GM21723 (cell line): ENCODE measurements around the gene SLC5A6.

Source experiments
- ATAC-seq: cut with Tn5 transposase; IDR thresholded peaks from one replicate; pipeline ENCODE4 v1.9.1; 2021; ENCODE audit warnings: mild to moderate bottlenecking, moderate library complexity; ENCODE audit not compliant: unreplicated experiment

Gene SLC5A6

DNA sequence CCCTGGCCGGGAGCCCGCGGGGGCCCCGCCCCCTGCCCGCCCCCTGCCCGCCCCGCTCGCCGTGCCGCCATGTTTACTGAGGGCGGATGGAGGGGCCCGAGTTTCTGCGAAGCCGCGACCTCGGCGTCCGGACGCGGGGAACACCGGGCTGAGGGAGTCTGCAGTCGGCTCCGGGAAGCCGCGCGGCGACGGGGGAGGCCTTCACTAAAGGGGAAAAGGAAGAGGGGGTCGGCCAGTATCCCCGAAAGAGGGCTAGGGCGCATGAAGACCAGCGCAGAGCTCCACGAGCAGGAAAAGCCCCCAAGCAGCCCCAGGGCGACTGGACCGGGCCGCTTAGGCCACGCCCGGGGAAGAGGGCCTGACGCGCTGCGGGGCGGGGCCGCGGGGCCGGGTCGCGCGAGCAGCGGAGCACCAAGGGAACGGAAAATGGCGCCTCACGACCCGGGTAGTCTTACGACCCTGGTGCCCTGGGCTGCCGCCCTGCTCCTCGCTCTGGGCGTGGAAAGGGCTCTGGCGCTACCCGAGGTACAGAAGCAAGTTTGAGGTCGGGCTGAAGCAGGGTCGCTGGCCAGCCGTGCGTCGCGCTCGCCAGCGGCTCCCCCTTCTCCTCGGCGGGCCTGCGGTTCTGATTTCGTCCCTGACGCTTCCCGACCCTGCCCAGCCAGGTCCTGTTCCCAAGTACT is at the start of gene SLC5A6, which contains the start of gene ATRAID:
Gene SLC5A6 (minus strand): TSS at position 326 of the 683 bp plus-strand sequence. CDS start 4,618 bp downstream, outside the sequence.
Gene ATRAID (plus strand): TSS at position 99 of the 683 bp plus-strand sequence. CDS start 328 bp downstream, at position 427.
- peak; percentile 82 for ATAC-seq

DNA sequence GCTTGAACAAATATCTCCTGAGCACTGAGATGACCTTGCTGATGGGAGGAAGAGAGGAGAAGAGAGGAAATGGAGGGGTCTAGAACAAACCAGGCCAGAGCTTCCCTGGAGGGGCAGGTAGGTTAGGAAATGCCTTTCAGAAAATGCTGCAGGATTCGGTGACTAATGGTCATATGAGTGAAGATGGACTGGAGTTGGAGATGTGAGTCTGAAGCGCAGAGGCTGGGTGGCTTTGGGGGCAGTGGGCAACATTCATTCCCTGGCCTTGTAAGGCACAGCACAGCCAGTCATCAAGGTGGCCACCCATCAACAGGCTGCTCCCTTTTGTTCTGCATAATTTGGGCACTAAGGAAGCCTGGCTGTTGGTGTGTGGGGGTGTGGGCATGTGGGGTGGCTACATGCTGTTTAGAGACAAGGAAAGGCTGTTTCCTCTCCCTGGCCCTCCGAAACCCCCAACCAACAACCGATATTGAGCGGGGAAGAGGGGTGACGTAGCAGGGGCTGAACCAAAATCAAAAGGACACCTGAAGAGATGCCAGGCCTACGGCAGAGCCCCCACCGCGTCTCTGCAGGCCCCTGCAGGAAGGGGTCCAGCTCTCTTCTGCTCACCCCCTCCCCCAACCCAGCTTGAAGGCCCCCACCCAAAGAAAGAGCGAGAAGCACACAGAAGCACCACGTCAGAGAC is 49.3 kb upstream of the SLC5A6 start:
- ATAC-seq: no peak

DNA sequence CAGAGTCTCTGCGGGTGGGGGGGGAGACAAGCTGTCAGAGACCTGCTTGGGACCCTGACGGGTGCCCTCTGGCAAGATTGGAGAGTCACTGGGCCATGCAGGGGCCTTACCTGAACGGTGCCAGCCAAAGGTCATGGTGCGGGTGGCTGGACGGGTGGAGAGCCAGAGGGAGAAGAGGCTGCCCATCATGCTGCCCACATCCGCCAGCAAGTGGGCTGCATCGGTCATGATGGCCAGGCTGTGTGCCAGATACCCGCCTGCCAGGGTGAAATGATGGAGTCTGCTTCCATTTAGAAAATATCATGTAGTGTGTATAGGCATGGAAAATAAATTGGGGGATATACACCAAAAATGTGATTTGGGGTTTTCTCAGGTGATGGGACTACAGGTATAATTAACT is 46.0 kb upstream of the SLC5A6 start:
- no peak for ATAC-seq

DNA sequence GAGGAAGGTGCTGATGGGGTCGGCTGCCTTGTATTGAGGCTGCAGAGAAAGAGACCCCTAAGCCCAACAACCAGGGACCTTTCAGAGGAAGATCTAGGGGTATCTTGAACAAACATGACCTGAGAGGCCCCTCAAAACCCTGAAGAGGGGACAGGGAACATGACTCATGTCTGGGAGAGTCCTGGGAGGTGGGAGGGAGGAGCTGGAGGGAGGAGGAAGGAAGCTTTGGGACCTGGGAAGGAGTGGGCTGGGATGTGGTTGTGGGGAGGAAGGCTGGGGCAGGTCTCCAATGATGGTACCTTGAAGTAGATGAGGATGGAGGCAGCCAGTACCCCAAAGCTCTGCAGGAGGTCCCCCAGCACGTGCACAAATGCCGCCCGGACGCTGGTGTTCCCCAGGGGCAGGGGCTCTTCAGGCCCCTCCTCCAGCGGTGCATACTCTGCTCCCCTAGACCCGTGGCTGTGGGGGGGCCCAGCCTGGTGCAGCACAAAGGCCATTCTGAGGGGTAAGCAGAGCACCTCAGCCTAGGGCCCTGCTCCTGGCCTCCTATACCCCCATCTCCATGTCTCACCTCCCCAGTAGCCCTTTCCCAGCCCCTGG is 44.9 kb upstream of the SLC5A6 start:
- no peak for ATAC-seq

DNA sequence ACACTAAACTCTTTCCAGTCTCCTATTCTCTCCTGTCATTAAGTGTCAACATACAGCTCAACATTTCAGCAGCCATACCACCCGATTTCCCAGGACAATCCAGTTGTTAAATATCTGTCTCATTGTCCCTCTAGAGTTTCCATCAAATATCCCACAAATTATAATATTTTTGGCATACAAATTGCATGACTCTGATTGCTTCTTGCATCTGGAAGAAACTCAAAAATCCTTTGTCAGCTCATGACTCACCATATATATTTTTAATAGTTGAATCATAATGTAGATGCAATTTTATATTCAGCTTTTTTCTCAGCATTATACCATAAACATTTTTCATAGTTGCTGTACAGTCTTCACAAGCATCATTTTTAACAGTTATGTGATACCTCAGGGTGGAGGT is 43.6 kb upstream of the SLC5A6 start:
- no peak for ATAC-seq

DNA sequence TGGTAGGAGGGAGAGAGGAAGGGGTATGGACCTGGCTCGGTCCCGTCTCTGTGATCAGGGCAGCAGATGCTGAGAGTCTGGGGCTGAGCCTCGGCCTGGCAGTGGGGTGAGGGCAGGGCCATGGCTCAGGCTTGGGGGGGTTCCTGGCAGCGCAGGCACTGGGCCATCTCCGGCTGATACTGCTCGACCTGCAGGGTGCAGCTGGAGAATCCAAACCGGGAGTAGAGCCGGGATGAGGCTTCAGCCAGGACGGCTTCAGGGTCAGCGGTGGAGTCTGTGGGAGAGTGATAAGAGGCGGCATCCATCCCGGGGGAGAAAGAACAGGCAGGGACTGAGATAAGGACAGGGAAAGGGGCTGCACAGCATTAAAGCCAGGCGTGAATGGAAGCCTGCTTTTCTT is 43.1 kb upstream of the SLC5A6 start:
- no peak for ATAC-seq

DNA sequence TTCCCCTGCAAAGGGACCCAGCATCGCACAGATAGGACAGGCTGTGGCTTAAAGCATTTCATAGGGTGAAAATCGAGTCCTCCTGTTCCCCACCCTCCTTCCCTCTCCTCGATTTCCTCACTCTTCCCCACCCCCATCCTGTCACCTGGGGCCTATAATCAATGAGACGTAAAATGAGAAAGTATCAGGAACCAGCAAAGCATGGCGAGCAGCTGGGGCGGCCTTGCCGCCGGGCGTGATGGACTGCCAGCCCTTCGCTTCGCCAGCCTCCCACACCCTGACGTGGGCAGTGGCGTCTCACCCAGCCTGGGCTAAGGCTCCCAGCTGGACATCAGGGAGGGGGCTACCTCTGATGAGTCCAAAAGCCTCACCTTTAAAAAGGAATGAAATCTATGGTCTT is 39.7 kb upstream of the SLC5A6 start:
- no peak for ATAC-seq

DNA sequence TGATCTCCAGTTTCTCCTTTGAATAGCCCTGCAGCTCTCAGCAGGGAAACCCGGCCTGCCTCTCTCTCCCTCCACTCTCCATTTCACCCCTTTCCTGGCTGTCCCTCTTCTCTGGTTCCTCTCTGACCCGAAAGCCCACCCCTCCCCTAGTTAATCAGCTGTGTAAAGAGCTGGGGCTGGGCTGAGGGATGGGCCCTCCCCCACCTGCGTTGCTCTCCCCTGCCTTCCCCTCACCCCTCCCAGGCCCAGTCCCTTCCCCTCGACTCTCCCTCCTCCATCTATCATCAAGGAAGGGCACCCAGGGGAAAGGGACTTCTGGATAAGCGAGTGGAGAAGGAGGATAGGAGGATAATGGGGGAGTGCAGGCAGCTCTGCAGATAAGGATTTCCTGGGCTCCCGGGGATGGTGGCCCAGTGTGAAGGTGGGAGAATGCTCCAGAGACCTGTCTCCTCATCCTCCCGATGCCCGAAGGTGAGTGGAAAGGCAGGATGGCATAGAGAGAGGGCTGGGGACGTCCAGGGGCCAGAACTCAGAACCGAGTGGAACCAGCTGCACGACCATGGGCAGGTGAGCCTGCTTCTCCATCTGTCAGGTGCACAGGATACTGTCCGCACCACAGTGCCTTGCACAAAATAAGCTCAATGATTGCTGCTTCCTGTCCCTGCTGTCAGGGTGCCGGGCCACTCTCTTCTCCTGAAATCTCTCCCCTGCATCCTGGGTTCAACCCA is 38.7 kb upstream of the SLC5A6 start:
- no peak for ATAC-seq

DNA sequence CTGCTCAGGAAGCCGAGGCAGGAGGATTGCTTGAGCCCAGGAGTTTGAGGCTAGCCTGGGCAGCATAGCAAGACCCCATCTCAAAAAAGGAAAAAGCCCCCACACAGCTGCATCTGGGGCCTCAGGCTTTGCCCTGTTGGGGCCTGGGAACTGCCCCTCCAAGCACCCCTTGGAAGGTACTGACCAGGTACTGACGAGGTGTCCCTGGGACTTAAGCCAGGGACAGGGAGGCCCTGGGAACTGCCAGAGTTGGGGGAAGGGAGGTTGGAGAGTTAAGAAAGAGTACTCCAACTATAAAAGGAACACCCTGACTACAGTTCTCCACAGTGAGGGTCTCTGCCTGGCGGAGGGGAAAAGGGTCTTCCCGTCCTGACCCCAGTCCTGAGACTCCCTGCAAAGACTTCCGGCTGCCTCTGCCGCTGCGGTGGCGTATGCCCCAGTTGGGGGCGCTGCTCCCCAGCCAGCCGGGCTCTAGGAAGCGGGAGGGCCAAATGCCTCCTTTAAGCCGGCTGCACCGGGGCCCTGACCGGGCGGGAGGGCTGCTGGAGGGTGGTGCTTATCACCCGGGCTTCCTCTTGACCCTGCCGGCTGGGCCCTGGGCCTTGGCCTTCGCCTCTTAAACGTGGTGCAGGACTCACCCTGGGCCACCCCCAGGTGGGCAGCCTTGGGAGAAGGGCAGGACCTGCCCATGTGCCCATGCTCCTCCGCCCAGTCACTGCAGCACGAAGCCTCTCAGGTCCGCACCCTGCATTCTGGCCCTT is 38.0 kb upstream of the SLC5A6 start:
- ATAC-seq: no peak

DNA sequence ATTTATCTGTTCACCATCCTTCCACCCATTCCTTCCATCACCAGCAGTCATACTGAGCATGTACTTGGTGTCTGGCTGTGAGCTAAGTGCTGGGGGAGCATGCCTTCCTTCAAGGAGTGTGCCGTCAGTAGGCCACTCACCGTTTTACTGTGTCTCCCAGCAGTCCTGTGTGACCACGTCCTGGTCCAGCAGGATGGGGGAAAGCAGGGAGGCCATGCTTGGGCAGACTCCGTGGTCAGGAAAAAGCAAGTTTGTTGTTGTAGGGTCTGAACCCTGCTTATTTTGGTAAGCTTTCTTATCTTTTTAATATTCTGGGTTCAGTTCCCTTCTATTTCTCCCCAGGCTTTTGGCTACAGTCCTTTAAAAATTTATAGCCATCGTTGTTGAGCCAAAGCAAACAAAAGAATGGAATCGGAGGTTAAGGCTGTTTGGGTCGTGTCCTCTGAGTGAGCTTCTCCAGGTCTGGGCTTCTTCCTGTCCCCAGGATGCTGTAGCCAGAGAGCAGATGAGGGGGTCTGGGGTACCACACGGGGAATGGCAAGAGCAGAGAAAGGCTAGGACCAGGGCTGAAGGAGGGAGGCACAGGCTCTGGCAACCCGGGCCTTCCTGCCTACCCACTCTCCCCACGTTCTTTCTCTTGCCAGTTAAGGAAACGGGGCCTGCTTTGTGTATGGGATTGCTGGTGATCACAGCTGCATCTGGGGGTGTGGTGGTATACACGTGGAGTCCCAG is 37.3 kb upstream of the SLC5A6 start:
- no peak for ATAC-seq

DNA sequence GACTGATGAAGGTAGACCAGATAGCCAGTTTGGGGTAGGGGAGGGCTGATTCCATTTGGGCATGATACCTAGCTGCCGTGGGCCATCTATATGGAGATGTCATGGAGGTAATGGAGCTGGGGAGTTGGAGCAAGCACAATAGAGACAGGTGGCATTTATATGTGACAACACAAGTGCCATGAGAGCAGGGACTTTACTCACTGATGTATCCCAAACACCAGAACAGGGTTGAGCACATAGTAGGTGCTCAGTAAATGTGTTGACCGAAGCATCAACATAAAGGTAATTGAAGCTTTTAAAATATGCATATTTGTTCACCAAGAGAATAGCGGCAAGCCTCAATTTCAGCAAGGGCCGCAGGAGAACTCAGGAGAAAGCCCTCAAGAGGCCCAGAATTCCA is 35.8 kb upstream of the SLC5A6 start:
- no peak for ATAC-seq

DNA sequence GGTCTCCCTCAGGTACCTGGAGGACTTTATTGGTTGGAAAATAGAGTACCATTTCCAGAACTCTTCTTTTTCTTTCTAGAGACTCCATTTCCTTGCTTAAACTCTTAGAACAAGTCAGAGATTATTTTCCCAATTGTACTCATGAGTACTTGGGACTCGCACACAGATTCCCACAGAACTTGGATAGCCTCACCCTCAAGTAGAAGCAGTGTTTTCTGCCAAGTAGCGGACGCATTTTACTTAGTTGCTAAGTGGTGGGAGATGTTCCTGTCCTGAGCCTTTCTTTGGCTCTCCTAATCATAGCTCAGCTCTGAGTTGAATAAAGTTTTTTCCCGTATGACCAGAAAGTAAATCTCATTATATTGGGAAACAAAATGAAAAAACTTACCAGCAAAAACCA is 33.6 kb upstream of the SLC5A6 start:
- ATAC-seq: no peak

DNA sequence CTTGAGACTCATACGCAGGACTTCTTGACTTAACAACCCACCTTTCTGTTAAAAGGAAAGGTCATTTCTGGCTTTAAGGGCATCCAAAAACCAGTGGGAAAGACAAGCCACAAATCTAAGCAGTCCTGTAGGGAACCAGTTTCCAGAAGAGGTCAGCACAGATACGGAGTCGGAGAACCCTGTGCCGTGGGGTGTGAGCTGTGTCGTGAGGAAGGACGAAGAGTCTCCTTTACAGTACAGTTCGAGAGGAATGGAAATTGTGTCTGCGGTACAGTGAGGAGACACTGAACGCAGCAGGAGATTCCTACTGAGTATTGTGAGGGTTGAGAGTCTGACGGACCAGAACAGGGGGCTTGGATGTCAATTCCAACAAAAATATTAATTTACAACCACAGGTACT is 33.0 kb upstream of the SLC5A6 start:
- ATAC-seq: no peak

DNA sequence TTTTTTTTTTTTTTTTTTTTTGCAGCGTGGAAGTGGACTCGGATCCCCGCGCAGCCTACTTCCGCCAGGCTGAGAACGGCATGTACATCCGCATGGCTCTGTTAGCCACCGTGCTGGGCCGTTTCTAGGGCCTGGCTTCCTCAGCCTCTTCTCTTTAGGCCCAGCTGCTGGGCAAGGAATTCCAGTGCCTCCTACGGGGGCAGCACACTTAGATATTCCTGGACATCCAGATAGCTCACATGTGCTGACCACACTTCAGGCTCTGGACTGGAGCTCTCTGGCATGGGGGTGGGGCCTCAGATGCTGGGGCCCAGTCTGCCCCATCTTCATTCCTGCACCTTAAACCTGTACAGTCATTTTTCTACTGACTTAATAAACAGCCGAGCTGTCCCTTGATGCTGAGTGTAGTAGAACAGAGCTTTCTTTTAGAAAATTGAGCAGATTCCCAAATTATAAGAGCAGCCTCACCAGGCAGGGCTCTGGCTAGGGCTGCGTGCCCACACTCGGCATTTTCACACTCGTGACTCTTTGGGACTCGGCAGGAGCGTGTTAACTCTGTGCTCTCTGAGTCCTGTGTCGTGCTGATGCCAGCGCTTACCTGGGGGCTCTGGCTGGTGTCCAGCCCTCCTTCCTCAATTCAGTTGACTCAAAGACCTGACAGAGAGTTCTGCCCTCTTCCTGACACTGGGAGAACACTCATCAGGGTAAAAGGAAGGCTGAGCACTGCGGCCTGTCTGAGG is 31.5 kb upstream of the SLC5A6 start:
- ATAC-seq: no peak

DNA sequence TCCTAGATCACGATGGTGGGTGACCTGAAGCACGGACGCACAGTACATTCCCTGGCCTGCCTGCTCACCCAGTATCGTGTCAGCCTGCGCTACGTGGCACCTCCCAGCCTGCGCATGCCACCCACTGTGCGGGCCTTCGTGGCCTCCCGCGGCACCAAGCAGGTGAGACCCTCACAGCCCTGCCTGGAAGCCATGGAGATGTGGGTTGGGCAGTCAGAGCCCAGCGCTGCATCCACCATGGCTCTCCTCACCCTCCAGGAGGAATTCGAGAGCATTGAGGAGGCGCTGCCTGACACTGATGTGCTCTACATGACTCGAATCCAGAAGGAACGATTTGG is 30.5 kb upstream of the SLC5A6 start:
- ATAC-seq: no peak

DNA sequence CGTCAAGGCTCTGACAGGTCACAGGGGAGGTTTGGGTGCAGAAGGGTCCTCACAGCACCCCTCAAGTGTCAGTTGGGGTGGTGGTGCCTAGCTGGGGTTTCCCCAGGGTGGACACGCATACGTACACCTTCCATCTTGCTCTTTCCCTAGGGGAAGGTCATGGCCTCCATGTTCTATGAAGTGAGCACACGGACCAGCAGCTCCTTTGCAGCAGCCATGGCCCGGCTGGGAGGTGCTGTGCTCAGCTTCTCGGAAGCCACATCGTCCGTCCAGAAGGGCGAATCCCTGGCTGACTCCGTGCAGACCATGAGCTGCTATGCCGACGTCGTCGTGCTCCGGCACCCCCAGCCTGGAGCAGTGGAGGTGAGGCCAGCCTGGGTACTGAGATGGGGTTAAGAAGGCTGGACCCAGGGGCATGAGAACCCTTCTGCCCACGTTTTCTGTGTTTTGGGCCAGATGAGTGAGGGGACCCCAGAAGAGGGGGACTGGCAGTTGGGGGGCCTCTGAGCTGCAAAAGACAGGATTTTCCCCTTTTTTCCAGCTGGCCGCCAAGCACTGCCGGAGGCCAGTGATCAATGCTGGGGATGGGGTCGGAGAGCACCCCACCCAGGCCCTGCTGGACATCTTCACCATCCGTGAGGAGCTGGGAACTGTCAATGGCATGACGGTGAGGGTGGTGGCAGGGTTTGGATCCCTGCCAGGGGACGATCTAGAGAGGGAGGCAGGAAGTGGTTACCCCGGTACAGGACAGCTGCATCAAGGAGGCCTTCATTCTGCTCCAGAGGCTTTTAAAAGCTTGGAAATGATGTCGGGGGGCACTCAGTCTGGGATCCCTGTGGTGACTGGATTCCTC is 29.9 kb upstream of the SLC5A6 start:
- no peak for ATAC-seq

DNA sequence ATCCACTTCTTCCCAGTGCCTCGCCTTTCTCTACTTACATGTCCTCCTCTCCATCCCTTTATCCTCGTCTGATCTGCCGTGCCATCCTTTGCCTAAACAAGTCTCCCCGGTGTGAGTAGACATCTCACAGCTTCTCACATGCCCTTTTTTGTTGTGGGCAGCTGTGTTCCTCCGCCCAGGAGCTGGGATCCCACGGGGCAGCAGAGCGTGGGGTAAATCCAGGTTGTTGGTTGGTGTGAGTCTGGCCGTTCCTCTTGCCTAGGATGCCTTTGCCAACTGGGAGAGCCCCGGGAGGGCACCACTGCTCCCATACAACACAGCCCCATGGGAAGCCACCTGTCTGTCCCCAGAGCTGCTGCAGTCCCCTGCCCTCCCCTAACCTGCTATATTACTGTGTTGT is 28.3 kb upstream of the SLC5A6 start:
- ATAC-seq: no peak

DNA sequence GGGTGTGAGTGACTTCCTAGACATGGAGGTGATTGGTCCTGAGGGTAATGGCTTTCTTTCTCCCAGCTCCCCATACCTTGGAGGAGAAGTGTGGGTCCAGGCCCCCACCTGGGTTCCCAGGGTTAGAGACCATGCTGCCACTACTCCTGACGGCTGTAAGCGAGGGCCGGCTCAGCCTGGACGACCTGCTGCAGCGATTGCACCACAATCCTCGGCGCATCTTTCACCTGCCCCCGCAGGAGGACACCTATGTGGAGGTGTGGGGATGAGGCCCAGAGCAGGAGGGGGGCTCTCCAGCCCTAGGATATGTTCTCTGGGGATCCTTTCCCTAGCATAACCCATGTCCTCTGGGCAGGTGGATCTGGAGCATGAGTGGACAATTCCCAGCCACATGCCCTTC is 26.9 kb upstream of the SLC5A6 start:
- ATAC-seq: no peak
